SK-N-MC (cell line): ENCODE results near the gene PRKAB1.

Source experiments
- DNase-seq: peaks from one replicate; pipeline ENCODE4 v3.0.0-alpha.2; 2011; ENCODE audit warnings: low read depth, low spot score
- H3K27ac ChIP-seq: fragments of 200-600 bp; sonication (generic); 2 replicates; pipeline ENCODE4 v1.5.1; 2016; ENCODE audit warnings: mixed run types
- H3K36me3 ChIP-seq: fragments of 200-600 bp; sonication (generic); 2 replicates; pipeline ENCODE4 v1.6.1; 2017; ENCODE audit warnings: antibody characterized with exemption, low read length, mixed read lengths; ENCODE audit not compliant: insufficient read depth
- H3K4me3 ChIP-seq: fragments of 200-600 bp; sonication (generic); 2 replicates; pipeline ENCODE4 v1.5.1; 2016
- H3K9ac ChIP-seq: fragments of 200-600 bp; sonication (generic); 2 replicates; pipeline ENCODE4 v1.8.0; 2017; ENCODE audit warnings: mixed run types, mixed read lengths; ENCODE audit not compliant: insufficient read length
- H3K9me3 ChIP-seq: fragments of 200-600 bp; sonication (generic); 2 replicates; pipeline ENCODE4 v1.6.1; 2017; ENCODE audit warnings: low read depth, mild to moderate bottlenecking, antibody characterized with exemption, low read length, moderate library complexity, mixed read lengths
- EZH2 ChIP-seq: fragments of 200-600 bp; sonication (generic); IDR thresholded peaks from one replicate; pipeline ENCODE4 v1.6.1; 2017; ENCODE audit warnings: antibody characterized with exemption
- FOXP2 ChIP-seq: optimal IDR thresholded peaks from 2 replicates; pipeline ENCODE3; 2011; ENCODE audit warnings: mild to moderate bottlenecking, moderate library complexity; ENCODE audit not compliant: insufficient read depth; ENCODE audit errors: extremely low read length, control extremely low read depth
- POLR2AphosphoS5 ChIP-seq: IDR thresholded peaks from 2 replicates; pipeline ENCODE4 v1.6.1; 2012; ENCODE audit warnings: mild to moderate bottlenecking, low read depth, low read length, borderline replicate concordance

PRKAB1 gene

DNA sequence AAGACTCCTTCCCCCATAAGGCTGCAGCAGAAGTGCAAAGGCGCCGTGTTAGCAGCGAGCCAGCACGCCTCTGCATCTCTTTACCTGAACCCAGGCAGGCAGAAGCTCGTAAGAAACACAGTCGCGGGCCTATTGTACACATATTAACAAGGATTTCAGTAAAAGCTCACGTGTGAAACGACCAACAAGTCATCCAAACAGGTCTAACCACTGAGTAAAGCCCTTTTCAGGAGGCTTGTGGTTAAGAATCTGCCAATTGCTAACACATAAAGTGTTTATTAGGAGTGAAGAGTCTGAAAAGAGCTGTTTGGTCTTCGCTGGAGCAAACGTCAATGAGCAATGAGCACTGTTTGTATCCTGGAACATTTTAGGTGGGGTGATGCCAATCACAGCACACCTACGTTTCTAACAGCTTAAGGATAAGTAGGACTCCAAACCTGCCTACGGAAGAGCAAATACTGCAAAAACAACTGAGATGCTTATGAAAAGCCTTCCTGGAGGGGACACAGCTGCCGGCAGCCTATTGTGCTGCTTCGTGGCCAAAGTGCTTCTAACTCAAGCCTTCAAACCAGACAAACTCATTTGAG lies 43.1 kb downstream of the PRKAB1 start:
- Histone ChIP-seq H3K4me3 (no peak overlapping the region), H3K9ac (no peak overlapping the region), H3K36me3 (peaks cover 84% of the 10 kb centered on the region), H3K9me3 (no peaks in the 10 kb centered on the region), H3K27ac (no peak overlapping the region)
- no peak for DNase-seq
- TF ChIP-seq POLR2AphosphoS5 (no peak), FOXP2 (no peak)

DNA sequence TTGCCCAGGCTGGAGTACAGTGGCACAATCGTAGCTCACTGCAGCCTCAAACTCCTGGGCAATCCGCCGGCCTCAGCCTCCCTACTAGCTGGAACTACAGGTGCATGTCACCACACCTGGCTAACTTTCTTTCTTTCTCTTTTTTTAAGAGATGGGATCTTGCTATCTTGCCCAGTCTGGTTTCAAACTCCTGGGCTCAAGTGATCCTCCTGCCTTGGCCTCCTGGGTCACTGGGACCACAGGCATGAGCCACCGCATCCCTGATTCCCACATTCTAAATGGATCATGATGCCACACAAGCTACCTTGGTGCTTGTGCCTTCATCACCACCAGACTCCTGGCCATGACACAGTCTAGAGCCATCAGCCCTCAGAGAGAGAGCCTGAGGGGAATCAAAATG lies 43.8 kb downstream of the PRKAB1 start:
- TF ChIP-seq FOXP2: no peak
- Histone ChIP-seq H3K9ac (no peak overlapping the region), H3K27ac (no peak overlapping the region), H3K36me3 (peaks cover 85% of the 10 kb centered on the region), H3K4me3 (no peak overlapping the region), H3K9me3 (no peaks in the 10 kb centered on the region)
- no peak for DNase-seq

DNA sequence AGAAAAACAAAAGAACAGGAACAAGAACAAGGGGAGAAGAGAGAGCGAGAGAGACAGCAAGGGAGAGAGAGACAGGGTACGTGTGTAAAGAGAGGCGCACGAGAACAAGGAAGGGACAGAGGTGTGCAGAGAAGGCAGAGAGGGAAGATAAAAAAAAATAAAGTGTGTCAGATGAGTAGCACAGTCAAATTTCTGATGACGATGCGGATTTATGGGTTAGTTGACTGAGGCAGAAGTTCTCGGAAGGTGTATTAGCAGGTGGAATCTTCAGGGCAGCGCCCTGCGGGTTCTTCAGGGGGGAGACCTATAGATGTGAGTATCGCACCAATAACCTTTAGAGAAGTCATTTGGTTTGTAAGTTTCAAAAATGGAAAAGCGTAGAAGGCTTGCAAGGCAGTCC lies 44.8 kb downstream of the PRKAB1 start:
- Histone ChIP-seq H3K36me3 (peaks cover 78% of the 10 kb centered on the region), H3K9ac (no peak overlapping the region), H3K27ac (no peak overlapping the region), H3K4me3 (no peak overlapping the region), H3K9me3 (no peaks in the 10 kb centered on the region)
- DNase-seq: no peak
- TF ChIP-seq POLR2AphosphoS5 (no peak), EZH2 (no peak), FOXP2 (no peak)

DNA sequence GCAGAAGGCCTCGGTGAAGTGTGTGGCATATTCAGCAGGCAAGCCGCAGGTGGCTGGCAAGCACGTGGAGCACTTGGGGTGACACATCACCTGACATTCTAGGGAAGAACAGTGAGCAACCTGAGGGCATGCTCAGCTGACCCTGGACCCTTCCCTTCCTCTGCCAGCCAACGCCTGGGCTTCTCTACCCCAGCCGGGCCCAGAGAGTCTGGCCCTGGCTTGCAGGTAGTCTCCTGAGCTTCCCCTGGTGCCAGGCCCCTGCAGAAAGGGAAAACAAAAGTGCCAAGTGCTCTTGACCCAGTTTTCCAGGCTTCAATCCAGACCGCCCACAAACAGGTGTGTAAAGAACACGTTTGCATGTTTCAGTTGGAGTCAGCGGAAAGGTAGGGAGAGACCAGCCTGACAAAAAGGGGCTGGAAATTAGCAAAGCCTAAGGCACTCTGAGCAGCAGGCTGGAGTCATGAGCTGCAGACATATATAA lies 45.7 kb downstream of the PRKAB1 start:
- Histone ChIP-seq H3K36me3 (peaks cover 80% of the 10 kb centered on the region), H3K9me3 (no peaks in the 10 kb centered on the region), H3K9ac (no peak overlapping the region), H3K27ac (no peak overlapping the region), H3K4me3 (no peak overlapping the region)
- TF ChIP-seq POLR2AphosphoS5: no peak
- no peak for TF ChIP-seq EZH2
- no peak for TF ChIP-seq FOXP2
- no peak for DNase-seq

DNA sequence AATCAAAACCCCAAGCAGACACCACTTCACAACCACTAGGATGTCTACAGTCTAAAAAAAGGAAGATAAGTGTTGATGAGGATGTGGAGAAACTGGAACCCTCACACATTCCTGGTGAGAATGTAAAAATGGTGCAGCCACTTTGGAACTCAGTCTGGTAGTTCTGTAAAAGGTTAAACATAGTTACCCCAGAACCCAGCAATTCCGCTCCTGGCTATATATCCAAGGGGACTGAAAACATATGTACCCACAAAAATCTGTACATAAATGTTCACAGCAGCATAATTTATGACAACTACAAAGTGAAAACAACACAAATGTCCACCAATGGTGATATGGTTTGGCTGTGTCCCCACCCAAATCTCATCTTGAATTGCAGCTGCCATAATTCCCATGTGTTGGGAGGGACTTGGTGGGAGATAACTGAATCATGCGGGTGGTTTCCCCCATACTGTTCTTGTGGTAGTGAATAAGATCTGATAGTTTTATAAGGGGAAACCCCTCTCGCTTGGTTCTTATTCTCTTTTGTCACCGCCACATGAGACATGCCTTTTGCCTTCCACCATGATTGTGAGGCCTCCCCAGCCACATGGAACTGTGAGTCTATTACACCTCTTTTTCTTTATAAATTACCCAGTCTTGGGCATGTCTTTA lies 46.8 kb downstream of the PRKAB1 start:
- DNase-seq: no peak
- no peak for TF ChIP-seq POLR2AphosphoS5
- no peak for TF ChIP-seq FOXP2
- TF ChIP-seq EZH2: no peak
- Histone ChIP-seq H3K9me3 (no peaks in the 10 kb centered on the region), H3K9ac (no peak overlapping the region), H3K36me3 (peaks cover 76% of the 10 kb centered on the region), H3K27ac (no peak overlapping the region), H3K4me3 (no peak overlapping the region)

DNA sequence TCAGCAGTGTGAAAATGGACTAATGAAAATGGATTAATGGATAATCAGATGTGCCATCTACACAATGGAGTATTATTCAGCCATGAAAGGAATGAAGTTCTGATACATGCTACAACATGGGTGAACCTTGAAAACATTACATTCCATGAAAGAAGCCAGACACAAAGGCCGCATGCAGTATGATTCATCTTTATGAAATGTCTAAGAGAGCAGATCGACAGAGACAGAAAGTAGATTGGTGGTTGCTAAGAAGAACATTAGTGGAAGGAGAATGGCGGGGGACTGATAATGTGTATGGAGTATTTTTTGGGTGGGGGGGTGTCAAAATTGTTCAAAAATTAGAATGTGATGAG lies 47.3 kb downstream of the PRKAB1 start:
- Histone ChIP-seq H3K27ac (no peak overlapping the region), H3K4me3 (no peak overlapping the region), H3K9ac (no peak overlapping the region), H3K36me3 (peaks cover 76% of the 10 kb centered on the region), H3K9me3 (no peaks in the 10 kb centered on the region)
- no peak for TF ChIP-seq POLR2AphosphoS5
- TF ChIP-seq FOXP2: no peak
- TF ChIP-seq EZH2: no peak
- no peak for DNase-seq

DNA sequence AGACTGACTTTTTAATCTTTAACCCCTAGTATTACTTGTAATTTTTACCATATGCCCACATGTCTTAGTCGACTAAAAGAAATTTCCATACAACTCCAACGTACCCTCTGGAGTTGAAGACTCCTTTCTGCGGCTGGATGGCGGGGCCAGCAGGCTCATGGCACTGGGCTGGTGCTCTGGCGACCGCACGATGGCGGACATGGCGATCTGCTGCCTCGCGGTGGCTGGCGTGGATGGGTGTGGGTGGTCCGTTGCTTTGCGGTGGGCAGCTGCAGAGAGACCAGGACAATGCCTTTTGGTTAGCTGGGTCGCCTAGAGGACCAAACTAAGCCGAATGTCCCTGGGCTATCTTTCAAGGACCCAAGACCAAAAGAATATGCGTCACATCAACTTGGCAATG lies 50.2 kb downstream of the PRKAB1 start:
- DNase-seq: no peak
- peaks cover 49% of the 10 kb centered on the region for H3K36me3 ChIP-seq
- no peak overlapping the region for H3K9ac ChIP-seq
- TF ChIP-seq EZH2: no peak
- TF ChIP-seq POLR2AphosphoS5: no peak
- no peak for TF ChIP-seq FOXP2
- no peaks in the 10 kb centered on the region for H3K9me3 ChIP-seq
- H3K27ac ChIP-seq: no peak overlapping the region
- H3K4me3 ChIP-seq: no peak overlapping the region

DNA sequence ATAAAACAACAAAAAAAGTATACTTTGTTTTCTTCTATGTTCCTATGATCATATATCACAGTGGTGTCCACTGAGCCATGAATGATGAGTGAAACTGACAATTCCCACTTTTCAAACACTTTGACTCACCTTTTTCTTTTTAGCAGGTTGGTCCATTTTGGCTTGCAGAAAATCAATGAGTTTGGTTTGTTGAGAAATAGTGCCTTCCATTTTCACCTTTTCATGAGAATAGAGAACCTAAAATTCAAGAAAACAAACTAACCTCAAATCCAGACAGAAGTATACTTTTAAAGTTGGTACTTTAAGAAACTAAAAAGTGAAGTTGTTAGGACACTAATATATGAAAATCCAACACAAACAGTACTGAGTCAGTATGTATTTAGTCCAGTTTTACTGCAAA lies 52.4 kb downstream of the PRKAB1 start:
- peaks cover 29% of the 10 kb centered on the region for H3K36me3 ChIP-seq

DNA sequence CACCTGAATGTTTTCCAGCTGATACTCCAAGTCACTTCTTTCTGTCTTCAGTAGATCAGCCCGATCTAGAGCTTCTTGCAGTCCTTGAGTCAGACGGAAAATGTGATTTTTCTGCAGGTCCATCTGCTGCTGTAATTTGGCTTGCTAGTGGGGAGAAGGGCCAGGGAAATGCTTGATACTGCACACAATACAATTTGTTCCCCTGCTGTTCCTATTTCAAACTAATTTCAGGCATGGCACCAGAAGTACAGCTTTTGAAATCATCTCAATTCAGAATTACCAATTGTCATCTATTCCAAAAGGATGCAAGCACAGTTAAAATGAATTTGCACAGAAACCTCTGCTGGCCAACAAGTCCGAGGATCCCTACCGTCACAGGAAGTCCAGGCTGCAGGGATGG lies 53.4 kb downstream of the PRKAB1 start:
- DNase-seq: no peak

More for the DNA sequence above, 52.4 kb downstream of the PRKAB1 start:
- TF ChIP-seq POLR2AphosphoS5 (no peak), FOXP2 (no peak), EZH2 (no peak)
- Histone ChIP-seq H3K9ac (no peak overlapping the region), H3K27ac (no peak overlapping the region), H3K4me3 (no peak overlapping the region), H3K9me3 (no peaks in the 10 kb centered on the region)
- no peak for DNase-seq

More for the DNA sequence above, 53.4 kb downstream of the PRKAB1 start:
- Histone ChIP-seq H3K9ac (no peak overlapping the region), H3K27ac (no peak overlapping the region), H3K4me3 (no peak overlapping the region), H3K36me3 (peaks cover 24% of the 10 kb centered on the region; the same call in 1 of the 2 replicates), H3K9me3 (no peaks in the 10 kb centered on the region)
- TF ChIP-seq FOXP2: no peak
- TF ChIP-seq EZH2: no peak
- no peak for TF ChIP-seq POLR2AphosphoS5
